GM19023 (cell line): ENCODE measurements around the gene PAN3.

Source experiments
- ATAC-seq: cut with Tn5 transposase; IDR thresholded peaks from one replicate; pipeline ENCODE4 v1.9.1; 2021; ENCODE audit warnings: mild to moderate bottlenecking, moderate library complexity; ENCODE audit not compliant: unreplicated experiment

The PAN3 gene

GRCh38 chr13:28336193-28336657 is 197.9 kb downstream of the PAN3 start:
- no peak for ATAC-seq

- ATAC-seq: no peak
Observed at GRCh38 chr13:28337166-28338005, 199.0 kb downstream of the PAN3 start.

DNA sequence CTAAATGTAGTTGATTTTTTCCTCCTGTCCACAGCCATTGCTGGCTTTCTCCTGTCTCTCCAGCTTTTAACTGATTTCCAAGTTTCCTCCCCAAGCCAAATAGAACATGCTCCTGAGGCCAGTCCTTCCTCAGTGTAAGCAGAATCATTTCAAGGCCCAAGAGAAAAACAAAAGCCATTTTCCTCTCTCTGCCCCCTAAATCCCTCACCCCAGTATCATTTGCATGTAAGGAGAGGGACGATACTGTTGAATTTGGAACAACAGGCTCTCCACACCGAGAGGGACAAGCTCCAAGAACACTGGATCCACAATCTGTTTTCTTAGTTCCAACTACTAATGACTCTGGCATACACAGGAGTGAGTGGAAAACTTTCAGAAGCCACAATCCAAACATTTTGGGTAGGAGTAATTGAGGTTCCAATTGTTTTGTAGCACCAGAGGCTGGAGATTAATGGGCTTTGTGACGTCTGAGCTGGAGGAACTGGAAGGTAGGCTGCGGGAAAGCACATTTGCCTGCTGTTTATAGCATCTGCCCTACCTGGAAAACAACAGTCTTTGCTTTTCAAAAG is 199.7 kb downstream of the PAN3 start:
- no peak for ATAC-seq

DNA sequence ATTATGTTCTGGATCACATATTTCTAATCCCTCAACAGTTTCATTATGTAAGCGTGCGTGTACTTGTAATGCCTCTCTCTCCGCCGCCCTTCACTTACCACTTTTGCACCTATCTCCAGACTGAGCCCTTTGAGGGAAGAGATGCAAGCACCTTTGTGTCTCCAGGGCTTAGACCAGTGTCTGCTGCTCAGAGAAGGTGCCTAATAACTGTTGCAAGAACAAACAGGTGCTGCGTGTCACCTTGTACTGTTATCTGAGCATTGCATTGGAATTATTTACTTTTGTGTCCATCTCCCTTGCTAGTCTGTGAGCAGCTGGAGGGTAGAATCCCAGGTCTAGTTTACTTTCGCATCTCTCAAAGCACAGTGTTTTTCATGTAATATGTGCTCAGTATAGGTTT is 200.4 kb downstream of the PAN3 start:
- no peak for ATAC-seq

GRCh38 chr13:28339419-28339818 is 201.1 kb downstream of the PAN3 start:
- no peak for ATAC-seq

- no peak for ATAC-seq
Observed at GRCh38 chr13:28340272-28340793, 202.0 kb downstream of the PAN3 start.

DNA sequence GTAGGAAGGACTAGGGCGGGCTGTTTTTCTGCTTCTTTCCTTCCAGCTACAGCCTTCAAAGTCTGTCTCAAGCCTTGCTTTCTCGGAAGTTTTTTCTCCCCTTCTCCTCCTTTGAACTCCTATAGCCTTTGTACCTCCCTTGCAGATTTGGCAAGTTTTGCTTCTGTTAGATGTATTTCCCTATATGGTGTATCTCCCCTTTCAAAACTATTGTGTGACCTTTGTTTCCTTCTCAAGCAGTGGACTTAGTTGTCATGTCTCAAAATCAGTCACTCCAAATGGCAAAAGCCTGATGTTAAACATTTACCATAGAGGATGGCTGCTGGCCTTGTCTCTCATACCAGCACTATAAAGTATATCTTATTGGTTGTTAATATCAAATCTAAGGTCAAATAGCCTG is 203.9 kb downstream of the PAN3 start:
- no peak for ATAC-seq

DNA sequence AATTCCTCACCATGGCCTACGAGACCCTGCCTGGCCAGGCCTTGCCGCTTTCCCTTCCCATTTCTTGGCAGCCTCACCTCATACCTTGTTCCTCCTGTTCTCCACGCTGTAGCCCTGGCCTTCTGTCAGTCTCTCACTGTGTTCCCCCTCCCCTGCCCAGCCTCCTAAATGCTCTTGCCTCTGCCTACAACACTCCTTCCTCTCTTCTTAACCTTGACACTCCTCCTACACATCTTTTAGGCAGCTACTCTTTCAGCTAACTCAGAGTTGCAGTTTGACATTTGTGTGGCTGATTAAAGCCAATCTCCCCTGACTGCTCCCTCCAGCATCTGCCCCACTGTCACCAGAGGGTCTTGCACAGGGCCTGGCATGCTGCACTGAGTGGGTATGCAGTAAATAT is 205.8 kb downstream of the PAN3 start:
- ATAC-seq: no peak
